ENCODE results near the gene SASH1. TPM values are rescaled to one million over a fixed set of nuclear protein-coding genes. Genes with fewer than 3 reads are reported as not detected.

SASH1 gene
- under 1 TPM; 0.17 to 0.20 TPM for total RNA-seq

- ATAC-seq, result peak; percentile 36 to 43
- Mint-ChIP-seq H3K4me3 (peak within 1 kb of the TSS; percentile 70), H3K36me3 (no peaks in the 10 kb centered on the region), H3K27ac (no peak within 1 kb of the TSS), H3K27me3 (peaks cover 31 to 50% of the 10 kb centered on the region in 2 donors), H3K4me1 (ENCODE audit: low read depth in 2 of 2) (peaks cover 0 to 3% of the 10 kb centered on the region in 2 donors), H3K9me3 (no peaks in the 10 kb centered on the region)
- no peak for DNase-seq (ENCODE audit: low spot score)
These were observed at the start of gene SASH1 for GRCh38 chr6:148342350-148343046. SASH1 (plus strand) TSS chr6:148342838; CDS start chr6:148343068, 230 bp downstream.

GRCh38 chr6:148293181-148293995 is 49.2 kb upstream of the SASH1 start:
- Mint-ChIP-seq H3K4me3 (no peak overlapping the region), H3K9me3 (no peaks in the 10 kb centered on the region), H3K4me1 (ENCODE audit: low read depth in 2 of 2) (no peaks in the 10 kb centered on the region), H3K36me3 (no peaks in the 10 kb centered on the region), H3K27me3 (peaks cover 5 to 23% of the 10 kb centered on the region in 2 donors), H3K27ac (no peak overlapping the region)
- DNase-seq (ENCODE audit: low spot score) (no peak), ATAC-seq (peak in 1 of 2 donors; percentile 41)

- no peaks in the 10 kb centered on the region for H3K4me1 Mint-ChIP-seq (ENCODE audit: low read depth in 2 of 2)
- no peak for DNase-seq (ENCODE audit: low spot score)
- H3K9me3 Mint-ChIP-seq, result no peaks in the 10 kb centered on the region
- no peak for ATAC-seq
- H3K4me3 Mint-ChIP-seq, result no peak overlapping the region
- H3K27ac Mint-ChIP-seq, result no peak overlapping the region
- no peaks in the 10 kb centered on the region for H3K36me3 Mint-ChIP-seq
- peaks cover 5 to 19% of the 10 kb centered on the region in 2 donors for H3K27me3 Mint-ChIP-seq
These were observed 48.6 kb upstream of the SASH1 start for GRCh38 chr6:148294059-148294458.

GRCh38 chr6:148295261-148295887 is 47.3 kb upstream of the SASH1 start:
- H3K36me3 Mint-ChIP-seq, result no peaks in the 10 kb centered on the region
- DNase-seq (ENCODE audit: low spot score) (no peak), ATAC-seq (peak; percentile 38 to 52)
- no peak overlapping the region for H3K4me3 Mint-ChIP-seq
- no peaks in the 10 kb centered on the region for H3K9me3 Mint-ChIP-seq
- H3K4me1 Mint-ChIP-seq (ENCODE audit: low read depth in 2 of 2), result no peaks in the 10 kb centered on the region
- H3K27me3 Mint-ChIP-seq, result peaks cover 3 to 14% of the 10 kb centered on the region in 2 donors
- no peak overlapping the region for H3K27ac Mint-ChIP-seq

GRCh38 chr6:148296771-148297170 is 45.9 kb upstream of the SASH1 start:
- ATAC-seq, result no peak
- DNase-seq (ENCODE audit: low spot score), result no peak
- peaks cover 3 to 14% of the 10 kb centered on the region in 2 donors for H3K27me3 Mint-ChIP-seq
- no peaks in the 10 kb centered on the region for H3K4me1 Mint-ChIP-seq (ENCODE audit: low read depth in 2 of 2)
- no peaks in the 10 kb centered on the region for H3K36me3 Mint-ChIP-seq
- no peak overlapping the region for H3K27ac Mint-ChIP-seq
- no peaks in the 10 kb centered on the region for H3K9me3 Mint-ChIP-seq
- H3K4me3 Mint-ChIP-seq, result no peak overlapping the region

- ATAC-seq (no peak), DNase-seq (ENCODE audit: low spot score) (no peak)
- Mint-ChIP-seq H3K4me3 (no peak overlapping the region), H3K9me3 (no peaks in the 10 kb centered on the region), H3K4me1 (ENCODE audit: low read depth in 2 of 2) (no peaks in the 10 kb centered on the region), H3K27me3 (peaks cover 3 to 21% of the 10 kb centered on the region in 2 donors), H3K36me3 (no peaks in the 10 kb centered on the region), H3K27ac (no peak overlapping the region)
These were observed 44.0 kb upstream of the SASH1 start for GRCh38 chr6:148298683-148299082.

GRCh38 chr6:148303616-148304015 is 39.0 kb upstream of the SASH1 start:
- H3K4me1 Mint-ChIP-seq (ENCODE audit: low read depth in 2 of 2), result no peaks in the 10 kb centered on the region
- H3K27me3 Mint-ChIP-seq, result peaks cover 0 to 7% of the 10 kb centered on the region in 2 donors
- H3K36me3 Mint-ChIP-seq, result no peaks in the 10 kb centered on the region
- no peaks in the 10 kb centered on the region for H3K9me3 Mint-ChIP-seq
- no peak for DNase-seq (ENCODE audit: low spot score)
- no peak overlapping the region for H3K27ac Mint-ChIP-seq
- no peak for ATAC-seq
- no peak overlapping the region for H3K4me3 Mint-ChIP-seq

- no peaks in the 10 kb centered on the region for H3K4me1 Mint-ChIP-seq (ENCODE audit: low read depth in 2 of 2)
- H3K27me3 Mint-ChIP-seq, result peaks cover 0 to 7% of the 10 kb centered on the region in 2 donors
- DNase-seq (ENCODE audit: low spot score), result no peak
- H3K36me3 Mint-ChIP-seq, result no peaks in the 10 kb centered on the region
- no peak overlapping the region for H3K4me3 Mint-ChIP-seq
- no peaks in the 10 kb centered on the region for H3K9me3 Mint-ChIP-seq
- H3K27ac Mint-ChIP-seq, result no peak overlapping the region
- ATAC-seq, result no peak
These were observed 37.7 kb upstream of the SASH1 start for GRCh38 chr6:148304976-148305375.

- DNase-seq (ENCODE audit: low spot score) (no peak), ATAC-seq (no peak)
- Mint-ChIP-seq H3K4me3 (no peak overlapping the region), H3K36me3 (no peaks in the 10 kb centered on the region), H3K9me3 (no peaks in the 10 kb centered on the region), H3K27me3 (peaks cover 0 to 7% of the 10 kb centered on the region in 2 donors), H3K27ac (no peak overlapping the region), H3K4me1 (ENCODE audit: low read depth in 2 of 2) (no peaks in the 10 kb centered on the region)
These were observed 36.4 kb upstream of the SASH1 start for GRCh38 chr6:148306286-148306685.

GRCh38 chr6:148307405-148307804 is 35.2 kb upstream of the SASH1 start:
- H3K4me3 Mint-ChIP-seq, result no peak overlapping the region
- no peaks in the 10 kb centered on the region for H3K4me1 Mint-ChIP-seq (ENCODE audit: low read depth in 2 of 2)
- DNase-seq (ENCODE audit: low spot score), result no peak
- H3K27me3 Mint-ChIP-seq, result peaks cover 4 to 8% of the 10 kb centered on the region in 2 donors
- no peak overlapping the region for H3K27ac Mint-ChIP-seq
- H3K9me3 Mint-ChIP-seq, result no peaks in the 10 kb centered on the region
- ATAC-seq, result no peak
- H3K36me3 Mint-ChIP-seq, result no peaks in the 10 kb centered on the region

- Mint-ChIP-seq H3K27me3 (peaks cover 5 to 7% of the 10 kb centered on the region in 2 donors), H3K4me1 (ENCODE audit: low read depth in 2 of 2) (no peaks in the 10 kb centered on the region), H3K36me3 (no peaks in the 10 kb centered on the region), H3K9me3 (no peaks in the 10 kb centered on the region), H3K27ac (no peak overlapping the region), H3K4me3 (no peak overlapping the region)
- no peak for ATAC-seq
- DNase-seq (ENCODE audit: low spot score), result no peak
These were observed 33.3 kb upstream of the SASH1 start for GRCh38 chr6:148309301-148309700.

- DNase-seq (ENCODE audit: low spot score) (no peak), ATAC-seq (peak in 1 of 2 donors; percentile 32)
- H3K36me3 Mint-ChIP-seq, result no peaks in the 10 kb centered on the region
- H3K27ac Mint-ChIP-seq, result no peak overlapping the region
- no peak overlapping the region for H3K4me3 Mint-ChIP-seq
- peaks cover 5 to 7% of the 10 kb centered on the region in 2 donors for H3K27me3 Mint-ChIP-seq
- H3K4me1 Mint-ChIP-seq (ENCODE audit: low read depth in 2 of 2), result no peaks in the 10 kb centered on the region
- no peaks in the 10 kb centered on the region for H3K9me3 Mint-ChIP-seq
These were observed 30.5 kb upstream of the SASH1 start for GRCh38 chr6:148311966-148312669.

- DNase-seq (ENCODE audit: low spot score) (no peak), ATAC-seq (no peak)
- Mint-ChIP-seq H3K9me3 (no peaks in the 10 kb centered on the region), H3K4me3 (no peak overlapping the region), H3K4me1 (ENCODE audit: low read depth in 2 of 2) (no peaks in the 10 kb centered on the region), H3K36me3 (no peaks in the 10 kb centered on the region), H3K27me3 (peaks cover 5 to 9% of the 10 kb centered on the region in 2 donors), H3K27ac (no peak overlapping the region)
These were observed 29.1 kb upstream of the SASH1 start for GRCh38 chr6:148313488-148313887.
